Mesendoderm (in vitro differentiated cells): Measurements from ENCODE around the gene SPRY2.

Source experiments
- DNase-seq: peaks from one replicate; pipeline ENCODE4 v3.0.0; 2013
- H2AK5ac ChIP-seq: 2 replicates; pipeline ENCODE4 v1.6.1; 2013; ENCODE audit warnings: low read length, inconsistent platforms
- H2BK120ac ChIP-seq: 2 replicates; pipeline ENCODE4 v1.6.1; 2013; ENCODE audit warnings: low read depth, mild to moderate bottlenecking, low read length, moderate library complexity, mixed read lengths
- H2BK15ac ChIP-seq: replicated peaks from 2 replicates; pipeline ENCODE4 v1.6.1; 2013; ENCODE audit warnings: low read depth, mild to moderate bottlenecking, moderate library complexity
- H2BK5ac ChIP-seq: 2 replicates; pipeline ENCODE4 v1.6.1; 2013; ENCODE audit warnings: low read length, inconsistent platforms
- H3K18ac ChIP-seq: 2 replicates; pipeline ENCODE4 v1.6.1; 2013; ENCODE audit warnings: mild to moderate bottlenecking, low read length, mixed read lengths
- H3K23ac ChIP-seq: one replicate; pipeline ENCODE4 v1.6.1; 2013; ENCODE audit warnings: low read length
- H3K27ac ChIP-seq: 2 replicates; pipeline ENCODE4 v1.5.1; 2013; ENCODE audit warnings: low read depth, mild to moderate bottlenecking, inconsistent platforms, low read length, moderate library complexity
- H3K27me3 ChIP-seq: 2 replicates; pipeline ENCODE4 v1.6.1; 2013; ENCODE audit warnings: low read length, control low read depth, mild to moderate bottlenecking, inconsistent platforms; ENCODE audit not compliant: insufficient read depth, poor library complexity
- H3K36me3 ChIP-seq: 2 replicates; pipeline ENCODE4 v1.6.1; 2013; ENCODE audit warnings: low read length, inconsistent platforms; ENCODE audit not compliant: control insufficient read depth, insufficient read depth
- H3K4ac ChIP-seq: one replicate; pipeline ENCODE4 v1.6.1; 2013; ENCODE audit warnings: low read depth, mild to moderate bottlenecking, low read length, moderate library complexity
- H3K4me1 ChIP-seq: 2 replicates; pipeline ENCODE4 v1.6.1; 2013; ENCODE audit warnings: low read depth, low read length, inconsistent platforms; ENCODE audit not compliant: control insufficient read depth
- H3K4me2 ChIP-seq: 2 replicates; pipeline ENCODE4 v1.6.1; 2013; ENCODE audit warnings: low read length
- H3K4me3 ChIP-seq: 2 replicates; pipeline ENCODE4 v1.5.1; 2013; ENCODE audit warnings: mild to moderate bottlenecking, low read length
- H3K56ac ChIP-seq: one replicate; pipeline ENCODE4 v1.6.1; 2013; ENCODE audit warnings: low read length
- H3K79me1 ChIP-seq: 2 replicates; pipeline ENCODE4 v1.6.1; 2013; ENCODE audit warnings: low read length, inconsistent platforms
- H3K79me2 ChIP-seq: 2 replicates; pipeline ENCODE4 v1.6.1; 2013; ENCODE audit warnings: mild to moderate bottlenecking, low read length; ENCODE audit not compliant: control insufficient read depth, insufficient read depth
- H3K9ac ChIP-seq: 2 replicates; pipeline ENCODE4 v1.6.1; 2013; ENCODE audit warnings: low read length, inconsistent platforms
- H4K5ac ChIP-seq: one replicate; pipeline ENCODE4 v1.6.1; 2013; ENCODE audit warnings: low read length
- H4K8ac ChIP-seq: one replicate; pipeline ENCODE4 v1.6.1; 2013; ENCODE audit warnings: low read depth, mild to moderate bottlenecking, control low read depth, low read length, moderate library complexity
- WGBS: extraction: QIAGEN DNeasy Blood & Tissue Kit; methylation state at CpG from one replicate; pipeline ENCODE4 v1.1.7; 2013; ENCODE audit warnings: low lambda C conversion rate, missing lambda C conversion rate; ENCODE audit not compliant: insufficient coverage; ENCODE audit errors: extremely low coverage; 5-methylcytosine and 5-hydroxymethylcytosine counted together

SPRY2 gene

DNA sequence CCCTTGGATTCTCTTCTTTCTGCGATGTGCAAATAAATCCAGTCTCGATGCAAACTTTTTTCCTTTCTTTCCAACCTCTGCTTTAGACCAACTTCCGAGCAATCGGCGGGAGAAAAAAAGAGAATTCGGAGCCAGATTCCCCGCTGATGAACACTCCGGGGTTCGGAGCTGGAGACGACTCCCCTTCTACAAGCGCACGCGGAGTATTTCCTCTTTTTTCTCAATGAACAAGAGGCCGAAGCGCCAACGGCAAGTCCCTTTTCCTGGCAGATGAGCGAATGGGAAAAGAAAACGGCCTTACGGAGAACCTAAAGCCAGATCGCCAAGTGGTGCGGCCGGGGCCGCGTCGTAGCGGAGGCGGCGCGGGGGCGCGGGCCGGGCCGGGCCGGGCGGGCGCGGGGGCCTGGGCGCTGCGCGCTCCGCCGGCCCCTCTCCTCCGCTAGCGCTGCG is 250 bp downstream of the SPRY2 start:
- H2BK120ac ChIP-seq: peak overlapping the region; percentile 55
- H4K5ac ChIP-seq: no peak overlapping the region
- no peaks in the 10 kb centered on the region for H3K27me3 ChIP-seq
- H3K27ac ChIP-seq: peak overlapping the region; percentile 99
- no peak overlapping the region for H3K4me2 ChIP-seq
- H2AK5ac ChIP-seq: no peak overlapping the region
- H3K4me1 ChIP-seq: peaks cover 13% of the 10 kb centered on the region
- no CpG with 5 or more reads among the region's 45 CpGs for WGBS
- H3K56ac ChIP-seq: peak overlapping the region; percentile 89
- H3K4ac ChIP-seq: peak overlapping the region; percentile 85
- H3K9ac ChIP-seq: peak overlapping the region; percentile 82
- H3K79me2 ChIP-seq: peaks cover 46% of the 10 kb centered on the region
- H3K18ac ChIP-seq: peak overlapping the region; percentile 99
- peak overlapping the region; percentile 91 for H2BK5ac ChIP-seq
- no peak for DNase-seq
- H2BK15ac ChIP-seq: no peak overlapping the region
- H3K79me1 ChIP-seq: no peaks in the 10 kb centered on the region
- peak overlapping the region; percentile 58 for H4K8ac ChIP-seq
- H3K36me3 ChIP-seq: peaks cover 11% of the 10 kb centered on the region
- no peak overlapping the region for H3K23ac ChIP-seq
- H3K4me3 ChIP-seq: peak overlapping the region; percentile 64

DNA sequence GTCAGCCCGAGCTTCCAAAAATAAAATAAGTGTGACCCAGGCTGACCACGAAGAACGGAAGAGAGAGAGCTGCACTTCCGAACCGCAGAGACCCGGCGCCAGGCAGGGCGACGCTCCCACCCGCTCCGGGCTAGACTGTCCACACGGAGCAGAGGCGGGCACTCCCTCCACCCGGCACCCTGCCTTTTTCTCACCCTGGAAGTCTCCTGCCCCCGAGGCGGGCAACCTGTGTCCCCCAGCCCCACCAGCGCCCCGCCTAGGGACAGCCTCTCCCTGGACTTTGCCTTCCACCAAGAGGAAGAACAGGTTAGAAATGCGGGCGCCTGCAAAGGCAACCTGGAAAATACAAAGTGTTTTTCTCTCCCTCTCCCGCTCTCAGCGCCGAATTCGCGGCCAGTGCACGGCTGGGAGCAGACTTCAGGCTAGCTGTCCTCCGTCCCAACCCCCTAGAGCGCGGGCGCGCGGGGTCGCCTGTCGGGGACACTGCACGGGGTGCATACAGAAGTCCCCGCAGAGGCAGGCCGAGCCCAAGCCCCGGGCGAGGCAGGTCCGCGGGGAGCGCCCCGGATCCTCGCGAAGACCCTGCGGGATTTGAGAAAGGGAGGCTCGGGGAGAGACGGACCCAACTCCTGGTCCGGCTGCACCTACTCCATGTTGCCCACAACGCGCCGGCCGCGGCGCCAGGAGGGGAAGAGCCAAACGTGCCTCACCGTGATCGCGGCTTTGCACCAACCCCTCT is 845 bp downstream of the SPRY2 start:
- no CpG with 5 or more reads among the region's 59 CpGs for WGBS
- peak overlapping the region; percentile 92 for H3K23ac ChIP-seq
- peaks cover 10% of the 10 kb centered on the region for H3K4me1 ChIP-seq
- peaks cover 46% of the 10 kb centered on the region for H3K79me2 ChIP-seq
- no peak overlapping the region for H4K8ac ChIP-seq
- peak overlapping the region; percentile 82 for H3K9ac ChIP-seq
- DNase-seq: peak; percentile 56
- peak overlapping the region; percentile 14 for H3K4me2 ChIP-seq
- H4K5ac ChIP-seq: peak overlapping the region; percentile 51
- H2BK120ac ChIP-seq: peak overlapping the region; percentile 55
- H3K27ac ChIP-seq: peak overlapping the region; percentile 99
- H3K56ac ChIP-seq: peak overlapping the region; percentile 89
- H3K27me3 ChIP-seq: no peaks in the 10 kb centered on the region
- no peak overlapping the region for H2AK5ac ChIP-seq
- H2BK5ac ChIP-seq: peak overlapping the region; percentile 91
- peak overlapping the region; percentile 99 for H3K18ac ChIP-seq
- H3K79me1 ChIP-seq: no peaks in the 10 kb centered on the region
- peaks cover 11% of the 10 kb centered on the region for H3K36me3 ChIP-seq
- peak overlapping the region; percentile 79 for H3K4ac ChIP-seq
- H2BK15ac ChIP-seq: no peak overlapping the region
- peak overlapping the region; percentile 64 for H3K4me3 ChIP-seq

DNA sequence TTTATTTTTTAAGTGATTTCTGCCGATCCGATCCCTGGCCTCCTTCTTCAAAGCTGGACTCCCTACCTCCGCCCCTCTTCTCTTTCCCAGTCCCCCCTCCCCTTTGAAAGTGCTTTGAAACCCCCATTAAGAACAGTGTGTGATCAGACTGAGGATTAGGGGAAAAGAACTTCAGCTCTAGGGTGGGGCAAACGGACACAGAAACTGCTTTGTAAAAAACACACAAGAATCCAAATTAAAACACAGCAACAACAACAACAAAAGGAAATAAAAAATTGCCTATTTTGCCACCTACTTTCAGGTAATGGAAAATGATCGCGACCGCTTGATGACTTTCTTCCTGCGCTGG is 1.4 kb downstream of the SPRY2 start:
- H2BK15ac ChIP-seq: no peak overlapping the region
- H4K5ac ChIP-seq: no peak overlapping the region
- peak overlapping the region; percentile 91 for H2BK5ac ChIP-seq
- peaks cover 11% of the 10 kb centered on the region for H3K36me3 ChIP-seq
- no CpG with 5 or more reads among the region's 8 CpGs for WGBS
- peak overlapping the region; percentile 99 for H3K27ac ChIP-seq
- H3K4me2 ChIP-seq: peak overlapping the region; percentile 14
- peak overlapping the region; percentile 99 for H3K18ac ChIP-seq
- H3K23ac ChIP-seq: peak overlapping the region; percentile 92
- peak overlapping the region; percentile 82 for H3K9ac ChIP-seq
- peak; percentile 66 for DNase-seq
- H3K27me3 ChIP-seq: no peaks in the 10 kb centered on the region
- peak overlapping the region; percentile 79 for H3K4ac ChIP-seq
- peaks cover 10% of the 10 kb centered on the region for H3K4me1 ChIP-seq
- peak overlapping the region; percentile 28 for H2BK120ac ChIP-seq
- H3K79me2 ChIP-seq: peaks cover 51% of the 10 kb centered on the region
- peak overlapping the region; percentile 64 for H3K4me3 ChIP-seq
- no peak overlapping the region for H4K8ac ChIP-seq
- no peak overlapping the region for H2AK5ac ChIP-seq
- peak overlapping the region; percentile 89 for H3K56ac ChIP-seq
- no peaks in the 10 kb centered on the region for H3K79me1 ChIP-seq

DNA sequence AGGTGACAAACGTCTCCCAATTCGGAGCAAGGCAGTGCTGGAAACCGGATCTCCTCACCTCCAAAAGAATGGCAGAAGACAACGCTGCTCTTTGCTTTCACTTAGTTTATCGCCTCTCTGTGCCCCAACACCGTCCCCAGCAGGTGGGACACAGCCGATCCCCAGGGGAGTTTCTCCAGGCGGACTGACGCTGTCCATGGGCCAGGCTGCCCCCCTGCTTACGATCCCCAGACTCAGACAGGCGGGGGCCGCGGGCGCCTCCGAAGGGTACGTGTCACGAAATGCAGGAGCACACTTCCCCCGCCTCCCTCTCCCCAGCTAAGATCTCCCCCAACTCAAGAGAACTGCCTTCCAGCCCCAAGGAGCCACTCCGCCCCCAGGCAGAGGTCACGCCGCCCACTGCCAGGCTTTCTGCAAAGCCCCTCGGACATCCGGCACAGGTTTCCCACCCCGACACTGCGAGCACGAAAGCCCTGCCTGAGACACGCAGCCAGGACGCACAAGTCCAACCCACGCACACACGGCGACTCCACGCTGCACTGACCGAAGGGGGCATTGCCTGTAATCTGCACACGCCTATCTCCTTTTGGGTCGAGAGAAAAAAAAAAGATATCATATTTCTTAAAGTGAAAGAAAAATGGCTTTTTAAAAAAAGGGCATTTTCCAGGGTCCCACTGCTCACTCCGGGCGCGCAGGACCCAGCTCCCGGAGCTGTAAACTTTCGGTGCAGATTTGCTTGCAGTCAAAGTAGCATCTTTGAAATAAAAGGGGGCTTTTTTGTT is 2.0 kb downstream of the SPRY2 start:
- Histone ChIP-seq H3K4me2 (peak overlapping the region; percentile 65), H3K18ac (peak overlapping the region; percentile 99), H3K4me1 (peaks cover 10% of the 10 kb centered on the region), H2BK120ac (peak overlapping the region; percentile 28), H3K9ac (peak overlapping the region; percentile 82), H3K4ac (no peak overlapping the region), H3K27me3 (no peaks in the 10 kb centered on the region), H3K56ac (peak overlapping the region; percentile 89), H3K23ac (peak overlapping the region; percentile 10), H3K36me3 (peaks cover 11% of the 10 kb centered on the region), H2BK15ac (no peak overlapping the region), H3K79me1 (no peaks in the 10 kb centered on the region), H3K79me2 (peaks cover 54% of the 10 kb centered on the region), H3K4me3 (peak overlapping the region; percentile 64), H4K8ac (no peak overlapping the region), H2BK5ac (peak overlapping the region; percentile 4), H3K27ac (peak overlapping the region; percentile 99), H4K5ac (no peak overlapping the region), H2AK5ac (no peak overlapping the region)
- no CpG with 5 or more reads among the region's 40 CpGs for WGBS
- peak; percentile 86 for DNase-seq

DNA sequence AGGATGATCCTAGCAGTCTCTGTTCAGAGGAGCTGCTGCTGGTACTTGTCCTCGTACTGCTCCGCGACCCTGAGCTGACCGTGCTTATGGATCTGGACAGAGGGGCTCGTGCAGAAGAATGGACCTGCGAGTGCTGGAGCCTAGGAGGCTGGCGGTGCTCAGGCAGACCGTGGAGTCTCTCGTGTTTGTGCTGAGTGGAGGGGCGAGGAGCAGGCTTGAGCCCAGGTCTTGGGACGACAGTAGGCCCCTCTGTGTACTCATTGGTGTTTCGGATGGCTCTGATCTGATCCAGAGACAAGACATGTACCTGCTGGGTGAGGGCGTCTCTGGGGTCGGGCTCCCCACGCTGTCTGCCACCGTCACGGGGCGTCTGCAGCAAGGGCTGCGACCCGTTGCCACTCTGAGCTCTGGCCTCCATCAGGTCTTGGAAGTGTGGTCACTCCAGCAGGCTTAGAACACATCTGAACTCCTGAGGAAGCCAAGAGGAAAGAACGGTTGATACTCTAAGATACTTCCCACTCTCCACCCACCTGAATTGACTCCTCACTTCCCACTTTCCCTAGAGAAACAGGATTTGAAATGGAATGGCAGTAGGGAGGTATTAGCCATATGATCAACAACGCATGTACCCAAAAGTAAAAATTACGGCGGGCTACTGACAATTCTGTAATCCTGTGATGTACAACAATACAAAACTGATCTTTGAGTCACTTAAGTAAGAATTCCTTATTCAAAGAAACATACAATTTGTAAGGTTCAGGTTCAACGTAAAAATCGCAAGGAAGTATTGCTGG is 3.4 kb downstream of the SPRY2 start:
- Histone ChIP-seq H3K4me1 (peaks cover 10% of the 10 kb centered on the region), H3K79me2 (peaks cover 54% of the 10 kb centered on the region), H3K36me3 (peaks cover 11% of the 10 kb centered on the region), H3K27ac (no peak overlapping the region), H3K4me2 (peak overlapping the region; percentile 84), H3K18ac (no peak overlapping the region), H2AK5ac (no peak overlapping the region), H3K79me1 (no peaks in the 10 kb centered on the region), H4K8ac (no peak overlapping the region), H2BK120ac (no peak overlapping the region), H3K56ac (peak overlapping the region; percentile 83), H3K4me3 (peak overlapping the region; percentile 62), H3K23ac (peak overlapping the region; percentile 94), H4K5ac (no peak overlapping the region), H2BK15ac (no peak overlapping the region), H3K4ac (no peak overlapping the region), H2BK5ac (no peak overlapping the region), H3K27me3 (no peaks in the 10 kb centered on the region), H3K9ac (peak overlapping the region; percentile 82)
- no CpG with 5 or more reads among the region's 26 CpGs for WGBS
- no peak for DNase-seq
